GM21526 (cell line): Measurements from ENCODE around the gene ATF7.
"Not testable (repeated sequence)": the region's sequence is repeated elsewhere in the genome, so short reads cannot be mapped to it uniquely, and the experiment has no call there.

ENCODE experiments used
- ATAC-seq: cut with Tn5 transposase; IDR thresholded peaks from one replicate; pipeline ENCODE4 v1.9.1; 2021; ENCODE audit warnings: moderate library complexity; ENCODE audit not compliant: unreplicated experiment, low FRiP score

The ATF7 gene

DNA sequence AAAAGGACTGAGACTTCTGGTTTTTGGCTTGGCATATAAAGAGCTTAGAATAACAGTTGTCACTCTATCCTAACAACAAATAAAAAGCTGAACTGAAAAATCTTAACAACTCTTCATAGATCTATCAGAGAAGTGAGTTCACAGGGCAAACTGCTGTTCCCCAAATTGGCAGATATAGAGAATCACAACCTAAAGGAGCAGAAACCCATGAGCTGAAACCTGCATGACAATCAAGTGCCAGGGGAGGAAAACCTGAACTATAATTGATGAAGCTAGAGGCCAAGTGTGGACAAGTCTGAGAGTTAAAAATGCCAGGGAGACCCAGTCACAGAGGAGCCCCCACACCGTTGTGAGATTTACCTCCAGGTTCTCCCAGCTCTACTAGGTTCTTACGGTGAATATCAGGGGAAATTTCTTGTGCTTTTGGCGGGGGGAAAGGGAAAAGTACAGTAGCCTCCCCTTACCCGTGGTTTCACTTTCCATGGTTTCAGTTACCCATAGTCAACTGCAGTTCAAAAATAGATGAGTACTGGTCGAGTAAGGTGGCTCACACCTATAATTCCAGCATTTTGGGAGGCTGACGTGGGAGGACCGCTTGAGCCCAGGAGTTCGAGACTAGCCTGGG is 53.9 kb downstream of the ATF7 start:
- ATAC-seq, result no peak

DNA sequence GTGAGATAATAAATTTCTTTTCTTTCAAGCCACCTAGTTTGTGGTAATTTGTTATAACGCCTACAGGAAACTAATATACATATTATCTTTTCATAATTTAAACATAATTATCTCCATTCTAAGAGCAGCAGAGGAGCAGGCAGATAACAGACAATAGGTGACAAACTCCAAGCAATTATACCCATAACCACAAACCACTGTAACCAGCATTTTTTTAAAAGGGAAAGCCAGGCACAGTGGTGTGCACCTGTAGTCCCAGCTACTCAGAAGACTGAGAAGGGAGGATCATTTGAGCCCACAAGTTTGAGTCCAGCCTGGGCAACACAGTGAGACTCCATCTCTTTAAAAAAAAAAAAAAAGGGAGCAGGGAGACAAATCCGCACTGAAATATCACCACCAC is 54.9 kb downstream of the ATF7 start:
- no peak for ATAC-seq

DNA sequence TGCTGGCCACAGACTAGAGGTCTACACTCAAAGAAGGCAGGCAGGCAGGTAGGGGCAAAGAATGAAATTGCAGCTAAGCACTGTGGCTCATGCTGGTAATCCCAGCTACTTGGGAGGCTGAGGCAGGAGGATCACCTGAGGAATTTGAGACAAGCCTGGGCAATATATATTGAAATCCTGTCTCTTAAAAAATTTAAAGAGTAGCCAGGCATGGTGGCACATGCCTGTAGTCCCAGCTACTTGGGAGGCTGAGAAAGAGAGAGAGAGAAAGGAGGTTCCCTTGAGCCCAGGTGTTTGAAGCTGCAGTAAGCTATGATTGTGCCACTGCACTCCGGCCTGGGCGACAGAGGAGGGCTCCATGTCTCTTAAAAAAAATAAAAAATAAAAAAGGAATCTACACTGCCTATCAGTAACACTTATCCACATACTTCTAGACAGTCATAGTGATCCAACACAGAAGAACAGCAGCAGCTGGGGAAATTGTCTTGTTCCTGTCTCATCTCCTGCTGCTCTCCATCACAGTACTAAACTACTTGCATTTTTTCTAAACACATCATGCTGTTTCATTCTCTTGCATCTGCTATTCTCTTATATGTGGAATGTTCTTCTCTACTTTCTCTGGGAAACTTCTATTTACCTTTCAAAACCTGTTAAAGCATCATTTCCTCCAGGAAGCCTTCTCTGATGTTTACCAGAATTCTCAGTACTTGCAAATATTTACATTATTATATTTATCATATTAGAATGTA is 57.2 kb downstream of the ATF7 start:
- ATAC-seq, result no peak

DNA sequence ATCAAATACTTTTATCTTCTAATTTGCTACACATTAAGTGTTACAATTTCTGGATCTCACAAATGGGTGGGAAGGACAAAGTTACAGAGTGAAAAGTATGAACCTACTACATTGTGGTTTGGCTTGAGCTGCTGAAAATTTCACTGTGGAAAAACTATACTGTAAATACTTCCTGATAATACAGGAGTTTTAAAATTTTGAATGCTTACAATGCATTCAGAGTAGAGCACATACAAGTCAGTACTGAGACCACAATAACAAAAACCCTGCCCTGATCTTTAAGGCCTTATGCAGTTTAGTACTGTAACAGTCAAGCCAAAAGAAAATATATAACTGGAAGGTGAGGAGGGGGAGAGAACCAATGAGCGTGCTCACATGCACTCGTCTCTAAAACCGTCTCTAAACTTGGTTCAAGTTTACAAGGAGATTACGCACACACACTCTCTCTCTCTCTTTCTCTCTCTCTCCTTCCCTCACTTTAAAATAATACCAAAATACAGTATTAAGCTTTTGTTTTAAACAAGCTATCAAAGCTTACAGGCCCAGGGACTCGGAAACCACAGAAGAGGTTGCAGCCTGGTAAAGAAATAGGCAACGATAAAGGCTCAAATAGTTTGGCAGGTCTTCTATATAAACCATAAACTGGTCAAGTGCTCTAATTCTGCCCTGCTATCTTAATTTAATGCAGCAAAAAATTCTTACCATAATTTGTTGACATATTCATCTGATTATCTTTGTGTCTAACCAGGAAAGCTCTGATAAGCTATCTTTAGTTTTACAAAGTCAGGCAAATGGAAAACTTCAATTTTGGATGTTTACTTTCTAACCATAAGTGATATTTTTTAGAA is 58.0 kb downstream of the ATF7 start:
- ATAC-seq, result no peak

DNA sequence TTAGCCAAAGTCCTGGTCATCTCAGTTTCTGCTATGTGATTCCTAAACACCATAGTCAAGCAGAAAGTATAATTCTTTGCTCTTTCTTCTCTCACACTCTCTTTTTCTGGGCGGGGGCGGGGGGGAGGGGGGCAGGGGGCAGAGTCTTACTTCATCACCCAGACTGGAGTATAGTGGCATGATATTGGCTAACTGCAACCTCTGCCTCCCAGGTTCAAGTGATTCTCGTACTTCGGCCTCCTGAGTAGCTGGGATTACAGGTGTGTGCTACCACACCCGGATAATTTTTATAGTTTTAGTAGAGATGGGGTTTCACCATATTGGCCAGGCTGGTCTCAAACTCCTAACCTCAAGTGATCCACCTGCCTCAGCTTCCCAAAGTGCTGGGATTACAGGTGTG is 60.8 kb downstream of the ATF7 start:
- not testable (repeated sequence) for ATAC-seq

GRCh38 chr12:53564941-53565340 is 61.2 kb downstream of the ATF7 start:
- no peak for ATAC-seq

GRCh38 chr12:53564278-53564677 is 61.9 kb downstream of the ATF7 start:
- ATAC-seq, result no peak

DNA sequence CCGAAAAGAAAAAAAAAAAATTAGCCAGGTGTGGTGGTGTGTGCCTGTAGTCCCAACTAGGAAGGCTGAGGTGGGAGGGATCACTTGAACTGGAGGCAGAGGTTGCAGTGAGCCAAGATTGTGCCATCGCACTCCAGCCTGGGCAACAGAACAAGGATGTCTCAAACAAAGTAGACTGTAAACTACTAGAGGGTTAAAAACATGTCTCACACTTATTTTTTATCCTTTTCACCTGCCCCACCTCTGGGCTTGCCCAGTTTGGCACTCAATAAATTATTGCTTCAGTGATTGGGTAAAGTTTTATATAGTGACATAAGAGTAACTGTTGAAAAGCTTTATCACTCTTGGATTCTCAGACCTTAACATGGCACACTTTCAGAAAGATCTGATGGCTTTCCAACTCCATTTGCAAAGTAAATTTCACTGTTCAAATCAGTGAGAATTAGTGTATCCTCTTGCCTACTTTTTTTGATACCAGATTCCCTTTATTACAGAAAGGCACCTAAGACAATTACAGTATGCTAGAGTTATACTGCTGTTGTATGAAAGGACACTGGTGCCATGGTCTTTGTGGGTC is 62.6 kb downstream of the ATF7 start:
- ATAC-seq, result no peak

DNA sequence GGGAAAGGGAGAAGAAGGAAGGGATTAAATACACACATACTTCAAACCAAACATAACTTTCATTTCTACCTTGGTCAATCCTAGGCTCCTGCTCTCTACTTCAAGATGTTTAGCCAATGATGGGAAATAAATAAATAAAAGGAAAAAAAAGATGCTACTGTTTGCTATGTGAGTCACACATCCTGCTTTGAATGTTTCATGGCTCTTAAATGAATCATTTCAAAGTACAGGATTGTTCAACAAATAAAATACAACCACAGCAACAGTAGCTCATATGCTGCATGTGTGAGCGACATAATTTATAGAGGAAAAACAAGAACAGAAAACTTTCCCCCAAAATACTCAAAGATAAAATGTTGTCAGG is 64.6 kb downstream of the ATF7 start:
- no peak for ATAC-seq

- ATAC-seq, result no peak
Measured at GRCh38 chr12:53560912-53561589, 65.1 kb downstream of the ATF7 start.

DNA sequence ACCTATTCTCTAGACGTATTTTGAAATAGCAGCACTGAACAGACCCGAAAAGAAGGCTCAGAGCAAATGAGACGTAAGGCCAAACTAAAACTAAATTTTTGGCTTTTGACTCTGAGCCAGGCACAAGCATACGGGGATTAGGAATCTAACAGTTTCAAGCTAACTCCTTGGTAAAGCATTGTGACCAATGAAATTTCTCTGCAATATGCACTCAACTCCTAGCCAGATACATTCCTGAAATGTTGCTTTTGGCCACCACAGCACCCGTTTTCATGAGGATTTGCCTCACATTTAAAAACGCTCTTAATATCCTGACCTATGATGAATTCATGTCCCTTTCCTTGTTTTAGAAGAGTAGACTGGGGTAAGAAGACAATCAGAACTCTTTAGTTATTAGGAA is 65.8 kb downstream of the ATF7 start:
- ATAC-seq, result no peak

DNA sequence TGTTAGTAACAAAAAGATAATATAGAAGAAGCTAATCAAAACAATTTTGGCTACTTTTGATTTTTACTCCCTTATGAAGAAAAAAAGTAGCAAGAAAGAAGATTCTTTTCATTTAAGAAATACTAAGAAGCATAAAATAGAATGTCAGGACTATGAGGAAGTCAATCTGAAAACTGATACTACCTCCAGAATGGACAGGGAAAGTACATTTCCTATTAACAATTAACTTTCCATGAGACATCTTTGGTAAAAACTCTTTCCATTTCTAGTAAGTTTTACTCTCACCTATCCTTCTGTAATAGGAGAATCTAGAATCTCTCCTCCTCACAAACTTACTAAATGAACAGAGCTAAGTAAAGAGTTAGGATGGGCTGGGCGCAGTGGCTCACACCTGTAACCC is 67.6 kb downstream of the ATF7 start:
- no peak for ATAC-seq

DNA sequence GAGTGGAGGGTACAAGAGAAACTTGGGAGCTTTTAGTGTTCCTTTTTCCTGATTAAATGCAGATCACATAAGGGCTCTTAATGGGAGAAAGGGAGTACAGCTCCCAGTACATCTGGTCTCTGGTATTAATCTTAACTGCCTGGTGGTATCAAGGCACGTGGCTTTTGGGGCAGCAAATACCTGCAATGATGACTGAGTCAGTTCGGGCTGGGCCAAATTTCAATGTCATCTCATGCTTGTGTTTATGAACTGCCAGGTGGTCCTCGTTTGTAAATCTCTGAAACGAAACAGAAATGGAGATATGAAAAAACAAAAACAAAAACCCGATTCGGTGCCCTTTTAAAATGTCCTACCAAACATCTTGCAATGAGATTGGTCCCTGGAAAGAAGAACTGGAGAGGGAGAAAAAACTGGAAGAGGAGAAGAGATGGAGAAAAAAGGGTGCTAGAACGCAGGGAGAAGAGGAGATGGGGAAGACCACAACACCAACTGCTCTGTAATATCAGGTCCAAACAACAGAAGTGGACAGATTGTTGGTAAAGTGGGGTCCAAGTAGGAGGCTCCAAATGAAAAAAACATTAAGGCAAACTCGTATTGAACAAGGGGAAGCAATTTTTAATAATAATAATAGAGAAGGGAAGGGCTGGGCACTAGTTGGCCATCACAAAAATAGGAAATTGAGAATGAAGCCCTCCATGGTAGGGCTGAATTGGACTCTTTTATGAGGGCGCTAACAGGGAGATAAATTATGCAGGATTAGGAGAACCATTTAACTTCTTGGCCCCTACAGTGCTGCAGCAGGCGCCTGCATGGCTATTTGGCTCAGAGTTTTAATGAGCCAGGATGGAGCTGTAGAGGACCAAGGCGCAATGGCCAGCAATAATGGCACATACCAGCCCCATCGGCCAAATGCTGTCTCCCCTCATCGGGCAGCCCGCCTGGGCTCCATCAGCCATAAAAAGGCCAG is 73.5 kb downstream of the ATF7 start:
- ATAC-seq, result no peak

GRCh38 chr12:53551889-53552291 is 74.3 kb downstream of the ATF7 start:
- ATAC-seq, result no peak

GRCh38 chr12:53550595-53550994 is 75.6 kb downstream of the ATF7 start:
- no peak for ATAC-seq

DNA sequence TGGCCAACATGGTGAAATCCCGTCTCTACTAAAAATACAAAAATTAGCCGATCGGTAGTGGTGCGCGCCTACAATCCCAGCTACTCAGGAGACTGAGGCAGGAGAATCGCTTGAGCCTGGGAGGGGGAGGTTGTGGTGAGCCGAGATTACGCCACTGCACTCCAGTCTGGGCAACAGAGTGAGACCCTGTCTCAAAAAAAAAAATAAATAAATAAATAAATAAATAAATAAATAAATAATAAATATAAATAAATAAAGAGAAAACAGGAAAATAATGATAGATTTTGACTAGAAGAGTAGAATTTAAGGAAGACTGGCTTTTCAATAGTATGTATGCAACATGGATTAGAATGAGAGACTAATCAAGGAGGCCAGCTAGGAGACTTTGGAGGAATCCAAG is 76.1 kb downstream of the ATF7 start:
- not testable (repeated sequence) for ATAC-seq

GRCh38 chr12:53548354-53548753 is 77.8 kb downstream of the ATF7 start:
- not testable (repeated sequence) for ATAC-seq

GRCh38 chr12:53543539-53543938 is 82.6 kb downstream of the ATF7 start:
- peak; percentile 63 for ATAC-seq

- no peak for ATAC-seq
Measured at GRCh38 chr12:53539526-53539925, 86.7 kb downstream of the ATF7 start.
